KMS-11 (cell line): ENCODE results near the gene SPON1.

Experiments used
- H2AFZ ChIP-seq: fragments of 200-600 bp; sonication (generic); 2 replicates; pipeline ENCODE4 v1.6.1; 2016; ENCODE audit warnings: antibody characterized with exemption, mixed run types, low read depth
- H3K27ac ChIP-seq: fragments of 200-600 bp; sonication (generic); 2 replicates; pipeline ENCODE4 v1.6.1; 2016; ENCODE audit warnings: mild to moderate bottlenecking, mixed run types
- H3K27me3 ChIP-seq: fragments of 200-600 bp; sonication (generic); 2 replicates; pipeline ENCODE4 v1.6.1; 2017; ENCODE audit warnings: mild to moderate bottlenecking, low read depth, mixed run types, moderate library complexity; ENCODE audit not compliant: insufficient read depth
- H3K36me3 ChIP-seq: fragments of 200-600 bp; sonication (generic); 2 replicates; pipeline ENCODE4 v1.6.1; 2017; ENCODE audit warnings: mild to moderate bottlenecking, mixed run types; ENCODE audit not compliant: insufficient read depth
- H3K4me1 ChIP-seq: fragments of 200-600 bp; sonication (generic); 2 replicates; pipeline ENCODE4 v1.6.1; 2016; ENCODE audit warnings: mild to moderate bottlenecking, low read depth, mixed run types; ENCODE audit not compliant: poor library complexity, severe bottlenecking
- H3K4me2 ChIP-seq: fragments of 200-600 bp; sonication (generic); 2 replicates; pipeline ENCODE4 v1.7.0; 2016; ENCODE audit warnings: mild to moderate bottlenecking, mixed run types
- H3K4me3 ChIP-seq: fragments of 200-600 bp; sonication (generic); IDR thresholded peaks from 2 replicates; pipeline ENCODE4 v1.6.1; 2017; ENCODE audit warnings: low read depth, low read length, mixed read lengths; ENCODE audit not compliant: insufficient read depth
- H3K79me2 ChIP-seq: fragments of 200-600 bp; sonication (generic); 2 replicates; pipeline ENCODE4 v1.6.1; 2016; ENCODE audit warnings: low read depth, mixed run types; ENCODE audit not compliant: insufficient read depth
- H3K9ac ChIP-seq: fragments of 200-600 bp; sonication (generic); 2 replicates; pipeline ENCODE4 v1.6.1; 2016; ENCODE audit warnings: mild to moderate bottlenecking, mixed run types
- H4K20me1 ChIP-seq: fragments of 200-600 bp; sonication (generic); 2 replicates; pipeline ENCODE4 v1.6.1; 2016; ENCODE audit warnings: mild to moderate bottlenecking, mixed run types; ENCODE audit not compliant: insufficient read depth
- CTCF ChIP-seq: fragments of 200-600 bp; sonication (generic); conservative IDR thresholded peaks from 2 replicates; pipeline ENCODE4 v1.6.1; 2017; ENCODE audit warnings: low read depth, mild to moderate bottlenecking, antibody characterized with exemption, low read length, moderate library complexity, mixed read lengths

Gene SPON1

DNA sequence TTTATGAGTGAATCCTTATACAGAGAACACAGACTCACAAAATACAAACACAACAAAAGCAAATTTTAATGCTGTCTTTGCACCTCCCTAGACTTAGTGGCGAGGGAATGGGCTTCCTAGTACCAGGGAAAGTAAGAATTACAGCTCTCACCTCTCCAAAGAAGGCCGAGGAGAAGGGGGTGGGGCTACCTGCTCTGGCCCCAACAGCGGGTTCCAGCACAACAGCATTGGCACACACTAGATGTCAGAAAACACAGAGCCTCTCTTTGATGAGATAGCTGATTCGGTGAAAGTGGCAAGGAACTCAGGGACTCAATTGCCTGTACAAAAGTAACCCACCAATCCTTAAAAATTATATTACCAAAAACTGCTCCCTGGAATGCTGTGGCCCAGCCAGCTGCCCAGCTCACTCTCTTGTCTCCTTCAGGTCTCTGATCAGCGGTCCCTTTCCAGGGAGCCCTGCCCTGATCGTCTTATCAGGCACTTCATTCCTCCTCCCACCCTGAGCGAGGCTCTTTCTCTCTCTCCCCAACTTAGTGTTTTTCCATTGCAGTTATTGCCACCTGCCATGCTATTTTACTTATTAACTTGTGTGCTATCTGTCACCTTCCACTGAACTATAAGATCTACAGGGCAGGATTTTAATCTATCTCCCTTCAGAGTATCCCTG, 30.7 kb downstream of the SPON1 start:
- no peak overlapping the region for H3K27ac ChIP-seq
- H3K36me3 ChIP-seq, result no peaks in the 10 kb centered on the region
- no peaks in the 10 kb centered on the region for H3K79me2 ChIP-seq
- H4K20me1 ChIP-seq, result no peaks in the 10 kb centered on the region
- no peak for TF ChIP-seq CTCF
- H3K9ac ChIP-seq, result no peak overlapping the region
- H3K4me2 ChIP-seq, result no peak overlapping the region
- no peaks in the 10 kb centered on the region for H3K4me1 ChIP-seq
- H2AFZ ChIP-seq, result no peak overlapping the region
- H3K27me3 ChIP-seq, result no peaks in the 10 kb centered on the region
- H3K4me3 ChIP-seq, result no peak overlapping the region

DNA sequence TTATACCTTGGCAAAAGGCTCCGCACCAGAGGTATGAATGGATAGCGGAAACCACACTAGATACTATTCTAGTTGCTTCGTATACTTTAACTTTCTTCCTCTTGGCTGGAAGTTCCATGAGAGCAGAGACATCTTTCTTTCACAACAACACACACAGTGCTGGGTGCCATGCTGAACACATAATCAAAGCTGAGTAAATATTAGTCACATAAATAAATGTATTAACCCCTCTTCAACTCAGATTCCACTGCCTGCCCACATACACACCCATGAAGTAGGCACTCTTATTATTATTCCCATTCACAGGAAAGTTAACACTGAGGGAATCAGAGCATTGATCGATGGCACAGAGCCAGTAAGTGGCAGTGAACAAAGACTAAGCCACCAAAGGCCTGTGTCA, 35.4 kb downstream of the SPON1 start:
- H3K4me1 ChIP-seq, result no peaks in the 10 kb centered on the region
- H3K27me3 ChIP-seq, result no peaks in the 10 kb centered on the region
- no peak overlapping the region for H2AFZ ChIP-seq
- no peak overlapping the region for H3K27ac ChIP-seq
- TF ChIP-seq CTCF, result no peak
- H3K4me2 ChIP-seq, result no peak overlapping the region
- no peak overlapping the region for H3K4me3 ChIP-seq
- no peaks in the 10 kb centered on the region for H3K79me2 ChIP-seq
- H3K36me3 ChIP-seq, result no peaks in the 10 kb centered on the region
- no peaks in the 10 kb centered on the region for H4K20me1 ChIP-seq
- H3K9ac ChIP-seq, result no peak overlapping the region

GRCh38 chr11:13999704-14000103, 37.2 kb downstream of the SPON1 start:
- Histone ChIP-seq H3K4me2 (no peak overlapping the region), H3K4me3 (no peak overlapping the region), H3K36me3 (no peaks in the 10 kb centered on the region), H3K79me2 (no peaks in the 10 kb centered on the region), H4K20me1 (no peaks in the 10 kb centered on the region), H3K4me1 (no peaks in the 10 kb centered on the region), H3K9ac (no peak overlapping the region), H3K27me3 (no peaks in the 10 kb centered on the region), H3K27ac (no peak overlapping the region), H2AFZ (no peak overlapping the region)
- no peak for TF ChIP-seq CTCF

DNA sequence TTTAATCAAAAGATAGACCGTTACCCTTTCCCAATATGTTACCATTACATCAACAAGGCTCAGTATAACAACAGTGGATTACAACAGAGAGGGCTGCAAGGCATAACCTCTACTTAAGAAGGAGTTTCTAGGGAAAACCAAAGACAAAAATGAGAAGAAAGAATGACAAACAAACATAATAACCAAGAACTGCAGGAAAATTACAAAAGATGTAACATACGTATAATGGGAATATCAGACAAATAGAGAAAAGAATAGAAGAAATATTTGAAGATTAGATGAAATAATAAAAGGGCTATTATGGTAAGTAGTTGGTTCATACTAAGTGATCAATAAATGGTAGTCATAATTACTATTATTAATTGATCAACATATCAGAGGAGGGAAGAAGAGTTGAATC, 39.1 kb downstream of the SPON1 start:
- TF ChIP-seq CTCF, result no peak
- H3K36me3 ChIP-seq, result no peaks in the 10 kb centered on the region
- H4K20me1 ChIP-seq, result no peaks in the 10 kb centered on the region
- no peak overlapping the region for H2AFZ ChIP-seq
- no peaks in the 10 kb centered on the region for H3K4me1 ChIP-seq
- H3K4me3 ChIP-seq, result no peak overlapping the region
- H3K4me2 ChIP-seq, result no peak overlapping the region
- H3K27me3 ChIP-seq, result no peaks in the 10 kb centered on the region
- H3K79me2 ChIP-seq, result no peaks in the 10 kb centered on the region
- H3K27ac ChIP-seq, result no peak overlapping the region
- no peak overlapping the region for H3K9ac ChIP-seq
